Hematopoietic multipotent progenitor cell treated with erythropoietin and hydrocortisone succinate and interleukin-3 and kit ligand, for 6 days (in vitro differentiated cells): ENCODE results near the gene TGFB1I1.

Source experiments
- DNase-seq: peaks from one replicate; pipeline ENCODE4 v3.0.0-alpha.2; 2015

Gene TGFB1I1

GRCh38 chr16:31453255-31454204 lies 18.4 kb upstream of the TGFB1I1 start:
- peak; percentile 79 for DNase-seq

- DNase-seq: peak; percentile 73
Observed at GRCh38 chr16:31455601-31456314, 16.2 kb upstream of the TGFB1I1 start.

DNA sequence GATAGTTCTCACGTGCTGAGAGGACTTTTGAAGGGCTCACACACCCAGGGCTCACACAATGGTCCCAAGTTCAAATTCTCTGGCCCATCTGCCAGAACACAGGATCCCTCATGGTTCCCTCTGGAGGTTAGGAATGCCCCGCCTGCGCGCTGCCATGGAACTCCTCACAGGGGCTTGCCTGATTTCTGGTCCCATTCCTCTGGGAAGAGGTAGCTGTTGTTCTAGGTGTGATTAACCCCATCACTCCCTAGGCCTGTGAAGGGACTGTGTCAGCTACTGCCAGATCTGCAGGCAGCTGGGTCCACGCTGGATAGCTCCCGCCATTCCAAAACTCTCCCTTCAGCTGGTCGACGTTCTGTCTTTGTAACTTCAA lies 15.0 kb upstream of the TGFB1I1 start:
- no peak for DNase-seq

DNA sequence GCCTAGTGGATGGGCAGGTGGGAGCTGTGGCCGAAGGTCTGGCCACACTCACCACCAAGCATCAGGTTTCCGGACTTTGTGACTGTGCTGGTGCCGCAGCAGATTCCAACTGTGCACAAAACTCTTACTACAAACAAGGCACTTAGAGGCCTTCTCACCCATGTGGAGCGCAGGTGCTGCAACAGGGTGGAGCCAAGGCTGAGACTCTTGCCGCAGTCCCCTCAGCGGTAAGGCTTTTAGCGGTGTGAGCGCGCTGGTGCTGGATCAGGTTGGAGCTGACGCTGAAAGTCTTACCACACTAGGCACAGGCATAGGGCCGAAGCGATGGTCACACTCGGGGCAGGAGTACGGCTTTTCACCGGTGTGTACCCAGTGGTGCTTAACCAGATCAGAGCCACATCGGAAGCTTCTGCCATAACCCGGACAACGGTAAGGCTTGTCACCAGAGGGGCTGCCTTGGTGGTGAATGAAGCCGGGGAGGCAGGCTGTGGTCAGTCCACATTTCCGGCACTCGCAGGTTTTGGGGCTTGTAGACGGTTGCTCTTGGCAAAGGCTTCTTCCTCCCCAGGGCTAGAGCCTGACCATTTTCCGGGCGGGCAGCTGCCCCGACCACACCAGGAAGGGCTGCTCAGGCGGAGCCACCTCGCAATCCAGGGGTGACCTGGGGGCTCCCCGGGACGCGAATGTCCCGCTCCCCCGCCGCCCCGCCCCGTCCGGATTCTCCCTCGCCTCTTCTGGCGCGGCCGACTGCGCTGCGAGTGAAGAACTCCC lies 13.7 kb upstream of the TGFB1I1 start:
- DNase-seq: peak; percentile 80

GRCh38 chr16:31458844-31459686 lies 12.9 kb upstream of the TGFB1I1 start, which contains the start of gene ARMC5:
ARMC5 (plus strand) TSS chr16:31459501; CDS start chr16:31459525, 24 bp downstream.
- DNase-seq: peak; percentile 99

- DNase-seq: peak; percentile 100
Observed at GRCh38 chr16:31459687-31460581, 12.0 kb upstream of the TGFB1I1 start.

- peak; percentile 86 for DNase-seq
Observed at GRCh38 chr16:31460582-31461002, 11.4 kb upstream of the TGFB1I1 start.

DNA sequence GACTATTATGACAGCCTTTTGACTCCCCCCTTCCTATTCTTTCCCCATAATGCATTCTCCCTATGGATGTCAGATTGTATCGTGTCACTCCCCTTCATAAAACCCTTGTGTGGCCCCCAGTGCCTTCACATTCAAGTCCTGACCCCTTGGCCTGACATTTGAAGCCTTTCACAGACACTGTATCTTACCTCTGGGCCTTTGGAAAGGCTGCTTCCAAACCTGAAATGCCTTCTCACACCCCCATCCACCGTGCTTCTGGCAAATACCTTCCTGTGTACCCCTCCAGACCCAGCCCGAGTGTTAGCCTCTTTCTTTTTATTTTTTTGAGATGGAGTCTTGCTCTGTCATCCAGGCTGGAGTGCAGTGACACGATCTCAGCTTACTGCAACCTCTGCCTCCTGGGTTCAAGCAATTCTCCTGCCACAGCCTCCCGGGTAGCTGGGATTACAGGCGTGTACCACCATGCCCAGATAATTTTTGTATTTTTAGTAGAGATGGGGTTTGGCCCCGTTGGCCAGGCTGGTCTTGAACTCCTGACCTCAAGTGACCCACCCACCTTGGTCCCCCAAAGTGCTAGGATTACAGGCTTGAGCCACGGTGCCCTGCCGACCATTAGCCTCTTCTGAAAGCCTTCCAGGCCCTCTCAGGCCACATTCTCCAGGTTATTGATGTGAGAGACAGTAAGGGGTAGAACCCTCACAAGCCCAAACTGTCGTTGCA lies 10.6 kb upstream of the TGFB1I1 start:
- DNase-seq: no peak

DNA sequence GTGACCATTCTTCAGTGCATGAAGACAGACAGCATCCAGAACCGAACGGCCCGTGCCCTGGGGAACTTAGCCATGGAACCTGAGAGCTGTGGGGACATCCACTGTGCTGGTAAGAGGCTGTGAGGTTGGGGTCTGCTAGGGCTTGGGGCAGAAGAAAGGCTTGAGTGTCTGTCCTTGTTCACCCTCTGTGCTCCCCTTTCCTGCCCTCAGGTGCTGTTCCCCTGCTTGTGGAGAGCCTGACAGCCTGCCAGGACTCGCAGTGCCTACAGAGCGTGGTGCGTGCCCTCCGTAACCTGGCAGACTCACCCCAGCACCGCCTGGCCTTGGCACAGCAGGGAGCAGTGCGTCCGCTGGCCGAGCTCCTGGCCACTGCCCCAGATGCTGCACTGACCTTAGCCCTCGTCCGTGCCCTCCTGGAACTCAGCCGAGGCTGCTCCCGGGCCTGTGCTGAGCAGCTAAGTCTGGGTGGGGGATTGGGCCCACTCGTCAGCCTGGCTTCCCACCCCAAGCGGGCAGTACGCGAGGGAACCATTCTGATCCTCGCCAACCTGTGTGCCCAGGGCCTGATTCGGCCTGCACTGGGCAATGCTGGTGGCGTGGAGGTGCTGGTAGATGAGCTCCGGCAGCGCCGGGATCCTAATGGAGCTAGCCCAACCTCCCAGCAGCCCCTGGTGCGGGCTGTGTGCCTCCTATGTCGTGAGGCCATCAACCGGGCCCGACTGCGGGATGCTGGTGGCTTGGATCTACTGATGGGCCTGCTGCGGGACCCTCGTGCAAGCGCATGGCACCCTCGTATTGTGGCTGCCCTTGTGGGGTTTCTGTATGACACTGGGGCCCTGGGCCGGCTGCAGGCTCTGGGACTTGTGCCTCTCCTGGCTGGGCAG lies 9.8 kb upstream of the TGFB1I1 start:
- no peak for DNase-seq

DNA sequence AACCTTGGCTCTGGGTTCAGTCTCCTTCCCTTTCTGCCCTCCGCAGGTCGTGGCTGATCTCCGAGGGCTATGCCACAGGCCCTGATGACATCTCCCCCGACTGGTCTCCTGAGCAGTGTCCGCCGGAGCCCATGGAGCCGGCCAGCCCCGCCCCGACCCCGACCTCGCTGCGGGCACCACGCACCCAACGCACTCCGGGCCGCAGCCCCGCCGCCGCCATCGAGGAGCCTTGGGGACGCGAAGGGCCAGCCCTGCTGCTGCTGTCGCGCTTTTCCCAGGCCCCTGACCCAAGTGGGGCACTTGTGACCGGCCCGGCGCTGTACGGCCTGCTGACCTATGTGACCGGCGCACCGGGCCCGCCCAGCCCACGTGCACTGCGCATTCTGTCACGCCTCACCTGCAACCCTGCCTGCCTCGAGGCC lies 7.6 kb upstream of the TGFB1I1 start:
- DNase-seq: no peak

GRCh38 chr16:31464781-31465260 lies 7.1 kb upstream of the TGFB1I1 start:
- DNase-seq: no peak

DNA sequence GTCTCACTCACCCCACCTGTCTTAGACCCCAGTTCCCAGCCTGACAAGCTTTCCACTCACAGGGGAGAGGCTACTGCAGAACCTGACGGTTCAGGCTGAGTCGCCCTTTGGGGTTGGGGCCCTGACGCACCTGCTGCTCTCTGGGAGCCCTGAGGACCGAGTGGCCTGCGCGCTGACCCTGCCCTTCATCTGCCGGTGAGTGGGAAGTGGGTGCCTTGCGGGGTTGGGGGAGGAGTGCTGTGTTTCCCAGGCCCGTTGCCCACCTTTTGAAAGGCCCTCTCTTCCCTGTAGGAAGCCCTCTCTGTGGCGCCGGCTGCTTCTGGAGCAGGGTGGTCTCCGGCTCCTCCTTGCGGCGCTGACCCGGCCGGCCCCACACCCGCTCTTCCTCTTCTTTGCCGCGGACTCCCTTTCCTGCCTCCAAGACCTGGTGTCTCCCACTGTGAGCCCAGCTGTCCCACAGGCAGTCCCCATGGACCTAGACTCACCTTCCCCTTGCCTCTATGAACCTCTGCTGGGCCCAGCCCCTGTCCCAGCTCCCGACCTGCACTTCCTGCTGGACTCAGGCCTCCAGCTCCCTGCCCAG lies 6.1 kb upstream of the TGFB1I1 start:
- DNase-seq: no peak

GRCh38 chr16:31466381-31466841 lies 5.5 kb upstream of the TGFB1I1 start:
- DNase-seq: no peak

GRCh38 chr16:31467151-31467773 lies 4.7 kb upstream of the TGFB1I1 start:
- DNase-seq: no peak

- no peak for DNase-seq
Observed at GRCh38 chr16:31467858-31468257, 4.1 kb upstream of the TGFB1I1 start.

DNA sequence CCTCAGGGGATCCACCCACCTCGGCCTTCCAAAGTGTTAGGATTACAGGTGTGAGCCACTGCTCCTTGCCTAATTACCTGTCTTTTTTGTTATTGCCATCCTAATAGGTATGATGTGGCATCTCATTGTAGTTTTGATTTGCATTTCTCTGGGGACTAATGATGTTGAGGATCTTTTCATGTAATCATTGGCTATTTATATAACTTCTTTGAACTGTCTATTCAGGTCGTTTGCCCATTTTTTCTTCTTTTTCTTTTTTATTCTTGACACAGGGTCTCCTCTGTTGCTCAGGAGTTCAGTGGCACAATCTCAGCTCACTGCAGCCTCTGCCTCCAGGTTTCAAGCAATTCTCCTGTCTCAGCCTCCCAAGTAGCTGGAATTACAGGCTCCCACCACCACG lies 1.3 kb upstream of the TGFB1I1 start:
- no peak for DNase-seq

- DNase-seq: no peak
Observed at GRCh38 chr16:31471241-31471874, 594 bp upstream of the TGFB1I1 start.
